ENCODE data around the gene CCDC47.

Gene CCDC47, protein sequence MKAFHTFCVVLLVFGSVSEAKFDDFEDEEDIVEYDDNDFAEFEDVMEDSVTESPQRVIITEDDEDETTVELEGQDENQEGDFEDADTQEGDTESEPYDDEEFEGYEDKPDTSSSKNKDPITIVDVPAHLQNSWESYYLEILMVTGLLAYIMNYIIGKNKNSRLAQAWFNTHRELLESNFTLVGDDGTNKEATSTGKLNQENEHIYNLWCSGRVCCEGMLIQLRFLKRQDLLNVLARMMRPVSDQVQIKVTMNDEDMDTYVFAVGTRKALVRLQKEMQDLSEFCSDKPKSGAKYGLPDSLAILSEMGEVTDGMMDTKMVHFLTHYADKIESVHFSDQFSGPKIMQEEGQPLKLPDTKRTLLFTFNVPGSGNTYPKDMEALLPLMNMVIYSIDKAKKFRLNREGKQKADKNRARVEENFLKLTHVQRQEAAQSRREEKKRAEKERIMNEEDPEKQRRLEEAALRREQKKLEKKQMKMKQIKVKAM

DNA sequence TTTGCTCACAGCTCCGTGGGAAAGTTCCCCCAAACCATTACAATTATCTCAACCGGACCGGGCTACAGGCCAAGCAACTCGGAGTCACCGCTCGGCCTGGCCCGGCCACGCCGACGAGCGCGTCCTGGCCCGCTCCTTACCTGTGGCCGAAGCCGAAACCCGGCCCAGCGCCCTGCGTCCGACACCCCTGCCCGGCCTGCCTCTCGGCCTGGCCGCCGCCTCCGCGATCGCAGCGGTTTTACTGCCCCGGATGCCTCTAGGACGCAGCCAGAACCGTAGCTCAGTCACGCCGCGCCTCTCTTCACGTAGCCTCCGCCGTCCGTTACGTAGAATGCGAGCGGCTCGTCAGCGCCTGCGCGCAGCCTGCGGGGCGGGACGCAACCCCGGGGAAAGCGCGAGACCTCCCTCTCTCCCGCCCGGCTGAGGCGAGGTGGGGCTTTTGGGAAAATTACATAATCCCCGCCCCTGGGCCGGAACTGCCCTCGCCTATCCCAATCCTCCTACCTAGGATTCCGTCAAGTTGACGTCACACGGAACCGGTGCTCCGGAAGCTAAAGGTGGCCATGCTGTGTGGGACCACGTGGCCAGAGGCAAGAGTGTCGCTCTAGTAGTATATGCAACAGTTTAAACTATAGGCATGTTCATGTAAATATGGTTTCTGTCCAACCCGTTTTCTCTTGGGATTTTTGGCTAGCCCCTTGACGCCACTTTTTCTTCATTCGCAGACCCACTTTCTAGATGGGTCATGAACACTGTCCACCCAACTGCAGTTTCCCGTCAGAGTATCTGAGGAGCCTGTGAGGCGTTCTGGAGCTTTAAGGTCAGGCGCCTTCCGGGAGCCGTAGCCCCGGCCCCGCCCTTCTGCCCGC lies at the start of gene CCDC47:
TSS of gene CCDC47 (minus strand) at position 326 of the 869 bp plus-strand sequence. CDS start 7,422 bp downstream, outside the sequence.
- peak within 1 kb of the TSS; percentile 99 for H3K27ac ChIP-seq
- TF ChIP-seq CTCF (IDR thresholded peaks at IDR 0.05) (no peak), ZFX (IDR thresholded peaks at IDR 0.05; ENCODE audit: borderline replicate concordance) (no peak)

- TF ChIP-seq CTCF (IDR thresholded peaks at IDR 0.05) (no peak), ZFX (IDR thresholded peaks at IDR 0.05; ENCODE audit: borderline replicate concordance) (no peak)
- no peak overlapping the region for H3K27ac ChIP-seq
Observed at GRCh38 chr17:63822537-63822936, 49.1 kb upstream of the CCDC47 start.

DNA sequence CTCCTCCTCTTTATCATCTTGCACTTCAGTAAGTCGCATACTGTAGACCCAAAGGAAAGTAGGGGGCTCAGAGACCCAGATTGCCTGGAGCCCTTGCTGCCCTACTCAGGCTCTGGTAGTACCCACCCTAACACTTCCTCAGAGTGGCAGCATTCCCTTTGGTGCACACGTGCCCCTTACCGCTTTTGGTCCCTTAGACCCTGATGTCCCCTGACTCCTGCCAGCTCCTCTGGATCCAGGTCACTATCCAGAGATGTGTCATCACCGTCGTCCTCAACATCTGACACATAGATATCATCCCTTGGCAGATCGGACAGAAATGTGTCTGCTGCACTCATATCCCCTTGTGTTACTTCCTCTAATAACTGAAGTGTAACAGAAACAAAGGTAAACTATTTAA lies 48.4 kb upstream of the CCDC47 start:
- no peak overlapping the region for H3K27ac ChIP-seq
- TF ChIP-seq ZFX (IDR thresholded peaks at IDR 0.05; ENCODE audit: borderline replicate concordance) = no peak
- no peak for TF ChIP-seq CTCF (IDR thresholded peaks at IDR 0.05)

DNA sequence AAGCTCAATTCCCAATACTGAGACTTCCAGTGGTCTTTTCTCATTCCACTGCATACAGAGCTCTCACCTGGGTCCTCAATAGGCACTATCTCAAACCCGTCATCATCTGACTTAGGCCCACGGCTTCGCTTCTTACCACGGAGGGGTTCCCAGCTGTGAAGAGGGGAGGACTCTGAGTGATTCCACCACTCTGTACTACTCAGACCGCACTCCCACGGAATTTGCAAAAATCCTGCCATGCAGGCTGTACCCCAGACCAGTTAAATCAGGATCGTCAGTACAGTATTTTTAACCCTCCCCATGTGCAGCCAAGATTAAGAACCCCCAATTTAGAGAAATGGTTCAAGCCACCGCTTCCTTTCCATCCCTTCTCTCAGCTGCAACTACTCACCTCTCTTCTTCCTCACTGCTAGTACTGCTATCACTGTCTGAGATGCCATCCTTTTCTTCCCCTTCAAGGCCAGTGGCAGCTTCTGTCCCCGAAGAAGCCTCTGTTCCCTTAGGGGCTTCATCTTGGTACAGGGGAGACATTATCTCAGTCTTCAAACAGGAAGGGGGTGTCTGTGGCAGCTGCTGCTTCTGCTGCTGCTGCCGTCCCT lies 47.7 kb upstream of the CCDC47 start:
- no peak overlapping the region for H3K27ac ChIP-seq
- TF ChIP-seq CTCF (IDR thresholded peaks at IDR 0.05) (no peak), ZFX (IDR thresholded peaks at IDR 0.05; ENCODE audit: borderline replicate concordance) (no peak)

GRCh38 chr17:63819585-63820537 lies 46.5 kb upstream of the CCDC47 start:
- 0 out of 2 replicates have a peak overlapping the region, but pooled peaks have one; percentile 10 for H3K27ac ChIP-seq
- TF ChIP-seq CTCF (IDR thresholded peaks at IDR 0.05) (no peak), ZFX (IDR thresholded peaks at IDR 0.05; ENCODE audit: borderline replicate concordance) (no peak)

GRCh38 chr17:63819131-63819530 lies 45.7 kb upstream of the CCDC47 start:
- 0 out of 2 replicates have a peak overlapping the region, but pooled peaks have one; percentile 10 for H3K27ac ChIP-seq
- TF ChIP-seq ZFX (IDR thresholded peaks at IDR 0.05; ENCODE audit: borderline replicate concordance) = no peak
